Esophagus (tissue), 2 donors: Measurements from ENCODE around the gene CCNA2. TPM values are rescaled to one million over a fixed set of nuclear protein-coding genes. Genes with fewer than 3 reads are reported as not detected.

Experiments used
- polyA plus RNA-seq, 2 donors: library from polyadenylated mRNA; stranded (reverse); fragments of 200-250 nt; gene quantifications; one replicate each; pipeline ENCODE4 v1.2.3, GENCODE V29; 2013
- donor health status: healthy with polysubstance abuse.
- donor health status: Bipolar disorder and iron deficiency.

CCNA2 gene
- polyA plus RNA-seq, 2 donors = 7.4 to 13.8 TPM

Other genes starting within 250 kb of the CCNA2 start
- gene ANXA5, start 126.9 kb downstream of the CCNA2 start, polyA plus RNA-seq = 10 to 100 TPM; 86.3 to 97.2 TPM
- under 1 TPM in 1 of 2 donors, not detected in 1; 0.04 TPM for gene SMIM43, start 58.7 kb downstream of the CCNA2 start, polyA plus RNA-seq
- gene EXOSC9, start 22.6 kb downstream of the CCNA2 start, polyA plus RNA-seq = 10 to 100 TPM; 16.3 to 18.9 TPM
- gene BBS7, start 46.6 kb upstream of the CCNA2 start, polyA plus RNA-seq = 1 to 10 TPM; 4.9 to 6.8 TPM
- gene TRPC3, start 128.2 kb upstream of the CCNA2 start, polyA plus RNA-seq = under 1 TPM; 0.04 to 0.05 TPM